Mesodermal cell (in vitro differentiated cells): ENCODE results near the gene BCR.

Experiments used
- H3K27ac ChIP-seq: 2 replicates; pipeline ENCODE4 v1.7.0; 2013; ENCODE audit warnings: mild to moderate bottlenecking, low read depth, low read length, moderate library complexity; ENCODE audit not compliant: severe bottlenecking
- H3K36me3 ChIP-seq: 2 replicates; pipeline ENCODE4 v1.7.1; 2013; ENCODE audit warnings: mild to moderate bottlenecking, low read length, moderate library complexity; ENCODE audit not compliant: control insufficient read depth, insufficient read depth
- H3K4me1 ChIP-seq: one replicate; pipeline ENCODE4 v1.7.1; 2013; ENCODE audit warnings: mild to moderate bottlenecking, low read length; ENCODE audit not compliant: insufficient read depth, control insufficient read depth, poor library complexity, severe bottlenecking
- H3K4me3 ChIP-seq: 2 replicates; pipeline ENCODE4 v1.7.0; 2013; ENCODE audit warnings: low read length, control low read depth, mild to moderate bottlenecking; ENCODE audit not compliant: insufficient read depth, poor library complexity, severe bottlenecking; ENCODE audit errors: extremely low read depth
- H3K9me3 ChIP-seq: 2 replicates; pipeline ENCODE4 v1.7.1; 2013; ENCODE audit warnings: mild to moderate bottlenecking, low read length, moderate library complexity; ENCODE audit not compliant: control insufficient read depth
- WGBS, 2 experiments: methylation state at CpG; one replicate each; pipeline ENCODE4 v1.1.5; 2013; ENCODE audit warnings: missing lambda C conversion rate in 2 of 2; ENCODE audit not compliant: insufficient coverage in 2 of 2; 5-methylcytosine and 5-hydroxymethylcytosine counted together

BCR gene

DNA sequence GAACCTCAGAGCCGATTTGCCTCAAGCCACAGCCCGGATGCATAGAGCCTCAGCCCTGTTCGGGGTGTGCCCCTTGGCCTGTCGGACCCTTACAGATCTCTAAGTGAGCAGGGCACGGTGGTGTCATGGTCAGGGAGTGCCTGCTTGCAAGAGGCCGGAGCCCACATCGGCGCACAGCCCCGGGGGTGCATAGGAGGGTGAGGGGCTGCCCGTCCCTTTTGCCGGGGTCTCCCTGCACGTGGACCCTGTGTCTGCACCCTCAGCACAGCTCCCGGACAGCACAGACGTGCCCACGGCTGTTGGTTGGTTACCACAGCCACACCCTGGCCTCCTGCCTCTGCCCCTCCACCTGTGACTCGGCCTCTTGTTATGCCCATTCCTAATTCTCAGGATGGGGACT is 28.5 kb upstream of the BCR start:
- Histone ChIP-seq H3K9me3 (no peaks in the 10 kb centered on the region), H3K4me1 (peaks cover 18% of the 10 kb centered on the region), H3K36me3 (no peaks in the 10 kb centered on the region), H3K27ac (no peak overlapping the region), H3K4me3 (no peak overlapping the region)
- 91 to 95% methylated on average over 15 to 16 of the region's 16 CpGs for WGBS, 2 experiments

DNA sequence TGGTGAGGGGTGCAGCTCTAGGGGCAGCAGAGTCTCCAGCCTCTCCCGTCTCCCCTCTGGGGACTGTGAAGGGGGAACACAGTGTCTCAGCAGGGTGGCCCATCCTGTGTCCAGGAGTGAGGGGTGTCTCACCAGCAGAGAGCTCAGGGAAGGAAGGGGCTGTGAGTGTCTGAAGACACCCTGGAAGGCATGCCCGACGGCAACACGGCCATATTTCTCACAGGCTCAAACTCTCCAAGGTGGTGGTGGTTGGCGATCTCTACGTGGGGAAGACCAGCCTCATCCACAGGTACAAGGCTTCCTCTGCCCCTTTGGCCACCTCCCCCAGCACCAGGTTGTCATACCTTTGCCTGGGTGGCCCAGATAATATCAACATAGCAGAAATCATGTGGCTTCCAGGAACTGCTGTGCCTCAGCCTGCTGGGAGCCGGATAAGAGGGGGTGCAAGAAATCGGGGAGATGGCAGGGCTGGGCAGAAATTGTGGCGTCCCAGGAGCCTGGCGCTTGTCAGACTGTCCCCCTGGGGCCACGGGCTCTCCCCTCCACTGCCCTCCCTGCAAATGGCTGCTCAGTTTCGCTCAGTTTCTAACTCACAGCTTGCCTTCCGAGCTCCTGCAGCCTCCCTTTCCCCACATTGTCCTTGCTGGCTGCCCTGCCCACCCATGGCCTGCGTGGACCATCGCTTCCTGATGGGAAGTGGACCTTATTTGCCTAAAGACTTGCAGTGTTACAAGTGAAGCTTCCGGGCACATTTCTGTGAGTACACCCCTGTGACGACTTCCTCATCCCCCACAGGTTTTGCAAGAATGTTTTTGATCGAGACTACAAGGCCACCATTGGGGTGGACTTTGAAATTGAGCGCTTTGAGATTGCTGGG is 27.8 kb upstream of the BCR start:
- Histone ChIP-seq H3K4me1 (peaks cover 12% of the 10 kb centered on the region), H3K36me3 (no peaks in the 10 kb centered on the region), H3K9me3 (no peaks in the 10 kb centered on the region), H3K27ac (no peak overlapping the region), H3K4me3 (no peak overlapping the region)
- 87 to 92% methylated on average over 15 to 17 of the region's 19 CpGs for WGBS, 2 experiments

DNA sequence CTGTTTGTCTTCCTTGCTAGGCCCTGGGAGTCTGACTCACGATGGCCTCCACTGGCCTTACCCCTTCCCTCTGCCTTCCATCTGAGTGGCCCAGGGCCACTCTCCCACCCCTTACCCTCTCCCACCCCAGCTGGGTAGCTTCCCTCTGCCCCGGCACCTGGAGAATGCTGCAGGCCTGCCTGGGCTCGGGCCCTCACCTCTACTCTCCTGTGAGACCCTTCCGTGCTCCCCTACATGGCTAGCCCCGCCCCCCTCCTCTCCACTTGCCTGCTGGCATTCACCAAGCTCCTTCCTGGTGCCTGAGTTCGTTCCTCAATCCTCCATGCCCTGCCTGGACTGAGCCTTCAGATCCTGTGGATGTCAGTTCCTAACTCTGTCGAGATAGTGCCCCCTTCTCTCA is 26.3 kb upstream of the BCR start:
- WGBS, 2 experiments = 79% methylated on average over 6 of the region's 7 CpGs
- Histone ChIP-seq H3K27ac (no peak overlapping the region), H3K4me1 (peaks cover 6% of the 10 kb centered on the region), H3K4me3 (no peak overlapping the region), H3K36me3 (no peaks in the 10 kb centered on the region), H3K9me3 (no peaks in the 10 kb centered on the region)

DNA sequence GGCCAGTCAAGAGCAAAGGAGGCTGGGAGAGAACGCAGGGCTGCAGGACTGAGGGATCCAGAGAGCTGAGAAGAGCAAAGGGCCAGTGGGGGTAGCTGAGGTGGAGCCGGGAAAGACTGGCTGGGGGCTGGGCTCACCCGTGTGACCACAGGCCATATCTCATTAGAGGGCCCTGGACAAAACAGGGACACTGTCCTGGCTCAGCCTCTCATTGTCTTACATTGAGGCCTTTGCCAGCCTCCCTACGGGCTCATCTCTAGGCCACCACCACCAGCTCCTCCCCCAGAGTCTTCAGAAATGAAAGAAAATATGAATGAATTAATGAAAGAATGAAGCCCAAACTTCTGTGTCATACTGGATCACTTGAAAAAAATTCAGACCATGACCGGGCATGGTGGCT is 25.8 kb upstream of the BCR start:
- Histone ChIP-seq H3K27ac (no peak overlapping the region), H3K4me1 (peaks cover 6% of the 10 kb centered on the region), H3K4me3 (no peak overlapping the region), H3K36me3 (no peaks in the 10 kb centered on the region), H3K9me3 (no peaks in the 10 kb centered on the region)
- 90 to 91% methylated on average over 2 to 4 of the region's 5 CpGs for WGBS, 2 experiments

DNA sequence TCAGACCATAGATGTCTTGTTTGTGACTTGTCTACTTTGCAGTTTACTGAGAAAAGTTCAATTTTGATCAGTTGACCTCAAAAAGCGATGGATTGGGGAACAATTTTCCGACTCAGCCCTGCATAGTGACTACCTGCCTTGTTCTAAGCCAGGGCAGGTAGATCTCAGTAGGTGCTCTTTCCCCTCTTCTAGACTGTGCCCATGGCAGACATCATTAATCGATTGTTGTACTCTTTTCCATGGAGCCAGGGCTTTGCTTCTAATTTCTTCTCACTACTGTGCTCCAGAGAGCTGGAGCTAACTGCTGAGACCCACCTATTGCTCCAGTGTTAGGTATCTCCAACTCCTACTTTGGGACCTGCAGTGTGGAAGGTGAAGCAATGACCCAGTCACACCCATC is 25.2 kb upstream of the BCR start:
- Histone ChIP-seq H3K9me3 (no peaks in the 10 kb centered on the region), H3K36me3 (no peaks in the 10 kb centered on the region), H3K4me3 (no peak overlapping the region), H3K4me1 (peaks cover 6% of the 10 kb centered on the region), H3K27ac (no peak overlapping the region)
- WGBS, 2 experiments = 91 to 94% methylated on average over 3 of the region's 3 CpGs

DNA sequence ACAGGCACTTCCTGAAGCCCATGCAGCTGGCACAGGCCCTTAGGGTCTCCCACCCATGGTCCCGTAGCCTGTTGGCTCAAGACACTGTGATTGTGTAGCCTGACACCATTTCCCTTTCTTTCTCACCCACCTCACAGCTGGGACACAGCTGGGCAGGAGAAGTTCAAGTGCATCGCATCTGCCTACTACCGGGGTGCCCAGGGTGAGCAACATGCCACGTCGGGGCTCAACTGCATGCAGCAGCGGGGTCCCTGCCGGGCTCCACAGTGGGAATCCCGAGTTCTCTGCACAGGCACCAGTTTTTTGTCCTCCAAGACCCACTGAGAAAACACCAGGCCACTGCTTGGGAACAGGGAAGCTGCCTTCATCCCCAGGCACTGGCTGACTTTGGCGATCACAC is 24.5 kb upstream of the BCR start:
- Histone ChIP-seq H3K36me3 (no peaks in the 10 kb centered on the region), H3K27ac (no peak overlapping the region), H3K9me3 (no peaks in the 10 kb centered on the region), H3K4me3 (no peak overlapping the region), H3K4me1 (peaks cover 6% of the 10 kb centered on the region)
- 94 to 100% methylated on average over 7 to 9 of the region's 9 CpGs for whole genome bisulfite sequencing, 2 experiments

DNA sequence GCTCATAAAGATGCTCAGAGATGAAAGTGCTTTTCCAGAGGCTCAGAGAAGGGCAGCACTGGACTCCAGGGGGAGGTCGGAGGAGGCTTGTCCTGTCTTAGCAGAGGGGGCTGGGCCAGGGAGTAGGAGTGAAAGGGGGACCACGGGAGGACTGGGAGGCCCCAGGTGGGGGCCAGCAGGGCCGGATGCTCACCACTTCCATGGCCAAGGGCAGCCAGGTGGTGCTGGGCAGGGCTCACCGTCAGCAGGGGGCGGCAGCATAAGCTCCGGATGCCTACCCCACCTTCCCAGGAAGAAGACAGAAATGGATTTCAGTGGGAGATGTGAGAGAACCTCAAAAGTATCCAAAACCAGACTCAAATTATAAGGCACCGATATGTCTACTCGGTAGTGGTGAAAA is 24.0 kb upstream of the BCR start:
- H3K4me3 ChIP-seq = no peak overlapping the region
- H3K4me1 ChIP-seq = peaks cover 6% of the 10 kb centered on the region
- no peaks in the 10 kb centered on the region for H3K9me3 ChIP-seq
- WGBS, 2 experiments = 58 to 59% methylated on average over 4 to 5 of the region's 8 CpGs
- H3K36me3 ChIP-seq = no peaks in the 10 kb centered on the region
- no peak overlapping the region for H3K27ac ChIP-seq

DNA sequence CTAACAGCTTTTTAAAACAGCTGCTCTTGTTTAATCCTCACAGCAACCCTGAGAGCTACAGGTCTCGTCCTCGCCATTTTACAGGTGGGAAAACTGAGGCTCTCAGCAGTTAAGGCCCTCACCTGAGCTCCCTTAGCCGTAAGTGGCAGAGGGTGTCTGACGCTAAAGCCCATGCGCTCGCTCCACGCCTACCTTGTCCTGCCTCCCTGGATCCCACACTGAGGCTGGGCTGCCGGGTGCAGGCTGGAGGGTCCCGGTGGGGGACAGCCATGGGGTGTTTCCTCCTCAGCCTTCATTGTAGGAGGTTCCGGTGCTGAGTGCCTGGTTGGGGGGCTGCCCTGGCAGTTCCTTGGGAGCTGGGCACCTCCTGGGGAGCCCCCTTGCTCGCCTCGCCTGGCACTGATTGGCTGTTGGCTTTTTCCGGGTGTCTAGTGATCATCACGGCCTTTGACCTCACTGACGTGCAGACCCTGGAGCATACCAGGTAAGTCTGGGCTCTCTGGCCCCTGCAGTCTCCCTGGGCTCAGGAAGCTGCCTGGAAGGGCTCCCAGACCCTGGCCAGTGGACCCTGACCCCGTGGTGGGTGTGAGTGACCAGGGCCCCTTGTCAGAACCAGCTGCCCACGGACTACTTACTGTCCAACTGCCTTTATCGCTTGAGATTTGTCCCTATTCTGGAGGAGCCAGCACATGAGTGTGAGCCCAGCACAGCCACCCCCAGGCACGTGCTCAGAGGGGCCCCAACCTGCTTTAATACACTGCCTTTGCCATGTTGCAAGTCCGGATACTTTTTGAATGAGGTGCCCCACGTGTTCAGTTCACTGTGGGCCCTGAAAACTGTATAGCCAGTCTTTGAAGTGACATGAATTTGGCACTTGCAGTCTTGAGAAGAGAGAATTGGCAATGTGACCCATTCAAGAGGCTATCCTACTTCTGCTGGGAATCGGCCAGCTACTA is 22.5 kb upstream of the BCR start:
- no peaks in the 10 kb centered on the region for H3K36me3 ChIP-seq
- H3K9me3 ChIP-seq = no peaks in the 10 kb centered on the region
- no peaks in the 10 kb centered on the region for H3K4me1 ChIP-seq
- no peak overlapping the region for H3K27ac ChIP-seq
- 88 to 92% methylated on average over 19 to 21 of the region's 22 CpGs for WGBS, 2 experiments
- H3K4me3 ChIP-seq = no peak overlapping the region

DNA sequence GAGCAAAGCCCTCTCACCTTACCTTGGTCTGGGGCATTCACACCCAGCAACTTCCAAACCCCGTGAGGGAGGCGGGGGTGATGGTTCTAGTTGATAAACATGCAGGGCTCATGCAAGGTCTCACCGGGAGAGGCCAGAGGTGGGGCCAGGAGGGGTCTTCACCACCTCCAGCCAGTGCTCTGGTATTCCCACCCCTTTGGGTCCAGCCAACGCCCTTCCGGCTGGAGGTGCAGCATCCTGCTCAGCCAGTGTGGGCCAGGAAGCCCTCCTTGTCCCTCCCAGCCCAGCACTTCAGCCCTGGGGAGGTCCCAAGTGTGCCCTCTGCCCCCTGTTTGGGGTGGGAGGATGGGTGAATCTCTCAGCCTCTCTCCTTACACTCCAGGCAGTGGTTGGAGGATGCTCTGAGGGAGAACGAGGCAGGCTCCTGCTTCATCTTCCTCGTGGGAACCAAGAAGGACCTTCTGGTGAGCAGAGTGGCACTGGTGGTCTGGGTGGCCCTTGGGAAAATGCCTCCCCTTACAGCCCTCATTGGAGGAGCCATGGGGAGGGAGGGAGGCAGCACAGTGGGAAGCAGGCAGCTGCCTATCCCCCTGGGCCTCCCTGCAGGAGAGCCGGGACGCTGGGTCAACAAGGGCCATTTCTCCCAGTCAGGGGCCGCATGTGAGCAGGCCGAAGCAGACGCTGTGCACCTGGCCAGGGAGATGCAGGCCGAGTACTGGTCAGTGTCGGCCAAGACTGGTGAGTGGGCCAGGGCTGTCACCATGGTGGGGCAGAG is 21.6 kb upstream of the BCR start:
- WGBS, 2 experiments = 76 to 91% methylated on average over 9 of the region's 14 CpGs
- Histone ChIP-seq H3K4me3 (no peak overlapping the region), H3K36me3 (no peaks in the 10 kb centered on the region), H3K9me3 (no peaks in the 10 kb centered on the region), H3K27ac (no peak overlapping the region), H3K4me1 (no peaks in the 10 kb centered on the region)

DNA sequence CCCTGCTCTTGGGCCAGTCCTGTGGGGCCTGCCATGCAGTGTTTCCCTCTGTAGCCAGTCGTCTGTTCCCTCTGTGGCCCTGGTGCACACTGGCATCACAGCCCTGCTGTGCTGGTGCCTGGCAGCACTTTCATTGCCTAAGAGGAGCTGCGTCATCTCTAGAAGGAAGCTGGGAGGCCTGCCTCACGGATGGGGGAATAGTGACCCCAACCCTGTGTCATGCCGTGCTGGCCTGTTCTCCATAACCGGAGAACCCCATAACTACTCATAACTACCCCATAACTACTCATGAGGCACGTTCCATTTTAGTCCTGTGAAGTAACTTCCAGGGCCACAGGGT is 21.0 kb upstream of the BCR start:
- Histone ChIP-seq H3K27ac (no peak overlapping the region), H3K36me3 (no peaks in the 10 kb centered on the region), H3K9me3 (no peaks in the 10 kb centered on the region), H3K4me1 (no peaks in the 10 kb centered on the region), H3K4me3 (no peak overlapping the region)
- WGBS, 2 experiments = 92 to 93% methylated on average over 6 of the region's 6 CpGs
